MM.1S (cell line): ENCODE data around the gene ZNF556.
A peak's percentile ranks its signal among the peaks of the same experiment; 100 is the strongest.
"Not testable (repeated sequence)": the region's sequence is repeated elsewhere in the genome, so short reads cannot be mapped to it uniquely, and the experiment has no call there.

ENCODE experiments used
- DNase-seq: peaks from one replicate; pipeline ENCODE4 v3.0.0-alpha.2; 2015
- H2AFZ ChIP-seq: fragments of 300-600 bp; sonication (generic); 2 replicates; pipeline ENCODE4 v1.6.0; 2016; ENCODE audit warnings: antibody characterized with exemption, low read length
- H3F3A ChIP-seq: fragments of 300-600 bp; sonication (generic); 2 replicates; pipeline ENCODE4 v1.6.1; 2016; ENCODE audit warnings: mild to moderate bottlenecking, antibody characterized with exemption, low read length, moderate library complexity, mixed read lengths; ENCODE audit not compliant: insufficient read depth
- H3K27ac ChIP-seq: fragments of 300-600 bp; sonication (generic); 2 replicates; pipeline ENCODE4 v1.5.1; 2016; ENCODE audit warnings: mild to moderate bottlenecking, low read length
- H3K27me3 ChIP-seq: fragments of 300-600 bp; sonication (generic); replicated peaks from 2 replicates; pipeline ENCODE4 v1.6.0; 2016; ENCODE audit warnings: low read length; ENCODE audit not compliant: insufficient read depth
- H3K36me3 ChIP-seq: fragments of 300-600 bp; sonication (generic); replicated peaks from 2 replicates; pipeline ENCODE4 v1.6.1; 2016; ENCODE audit warnings: mild to moderate bottlenecking, low read length, mixed read lengths; ENCODE audit not compliant: insufficient read depth
- H3K4me1 ChIP-seq: fragments of 300-600 bp; sonication (generic); 2 replicates; pipeline ENCODE4 v1.6.1; 2016; ENCODE audit warnings: low read length, mixed read lengths
- H3K4me2 ChIP-seq: fragments of 300-600 bp; sonication (generic); 2 replicates; pipeline ENCODE4 v1.6.0; 2016; ENCODE audit warnings: low read depth, low read length
- H3K4me3 ChIP-seq: fragments of 300-600 bp; sonication (generic); 2 replicates; pipeline ENCODE4 v1.5.1; 2016; ENCODE audit warnings: low read length, mixed read lengths
- H3K79me2 ChIP-seq: fragments of 300-600 bp; sonication (generic); 2 replicates; pipeline ENCODE4 v1.6.1; 2016; ENCODE audit warnings: mixed run types, low read length, mixed read lengths
- H3K9ac ChIP-seq: fragments of 300-600 bp; sonication (generic); 2 replicates; pipeline ENCODE4 v1.6.1; 2016; ENCODE audit warnings: low read length, mixed read lengths
- H3K9me2 ChIP-seq: fragments of 300-600 bp; sonication (generic); replicated peaks from 2 replicates; pipeline ENCODE4 v1.6.1; 2016; ENCODE audit warnings: mild to moderate bottlenecking, low read length, mixed read lengths; ENCODE audit not compliant: insufficient read depth
- H3K9me3 ChIP-seq: fragments of 300-600 bp; sonication (generic); replicated peaks from 2 replicates; pipeline ENCODE4 v1.6.1; 2016; ENCODE audit warnings: mild to moderate bottlenecking, low read length, mixed read lengths; ENCODE audit not compliant: insufficient read depth
- H4K20me1 ChIP-seq: fragments of 300-600 bp; sonication (generic); 2 replicates; pipeline ENCODE4 v1.6.1; 2016; ENCODE audit warnings: mild to moderate bottlenecking, low read length, moderate library complexity, mixed read lengths; ENCODE audit not compliant: insufficient read depth
- CTCF ChIP-seq: fragments of 300-600 bp; sonication (generic); IDR thresholded peaks from 2 replicates; pipeline ENCODE4 v1.5.1; 2016; ENCODE audit warnings: antibody characterized with exemption, low read length, mixed read lengths
- EZH2 ChIP-seq: fragments of 300-600 bp; sonication (generic); optimal IDR thresholded peaks from 2 replicates; pipeline ENCODE3; 2017; ENCODE audit warnings: low read depth, mild to moderate bottlenecking, antibody characterized with exemption, low read length, mixed read lengths
- EZH2phosphoT487 ChIP-seq: fragments of 300-600 bp; sonication (generic); IDR thresholded peaks from 2 replicates; pipeline ENCODE4 v1.6.1; 2018; ENCODE audit warnings: antibody characterized with exemption, low read length

The ZNF556 gene

GRCh38 chr19:2865334-2866100, 1.6 kb upstream of the ZNF556 start:
- no peaks in the 10 kb centered on the region for H3K4me1 ChIP-seq
- no peak overlapping the region for H3K9ac ChIP-seq
- DNase-seq: no peak
- no peaks in the 10 kb centered on the region for H3K36me3 ChIP-seq
- no peak overlapping the region for H3K4me3 ChIP-seq
- H3K27me3 ChIP-seq: peaks cover 61% of the 10 kb centered on the region
- no peaks in the 10 kb centered on the region for H3K79me2 ChIP-seq
- no peak overlapping the region for H2AFZ ChIP-seq
- no peak for TF ChIP-seq CTCF
- TF ChIP-seq EZH2phosphoT487: no peak
- no peak for TF ChIP-seq EZH2
- H3K4me2 ChIP-seq: no peak overlapping the region
- no peak overlapping the region for H3K27ac ChIP-seq
- H3K9me3 ChIP-seq: no peaks in the 10 kb centered on the region
- H3K9me2 ChIP-seq: no peaks in the 10 kb centered on the region
- no peaks in the 10 kb centered on the region for H3F3A ChIP-seq
- H4K20me1 ChIP-seq: no peaks in the 10 kb centered on the region

GRCh38 chr19:2866495-2867024, 575 bp upstream of the ZNF556 start:
- no peaks in the 10 kb centered on the region for H3K9me3 ChIP-seq
- H2AFZ ChIP-seq: peak overlapping the region; percentile 33
- no peaks in the 10 kb centered on the region for H3K9me2 ChIP-seq
- no peaks in the 10 kb centered on the region for H3K36me3 ChIP-seq
- H3K9ac ChIP-seq: no peak overlapping the region
- DNase-seq: no peak
- H4K20me1 ChIP-seq: no peaks in the 10 kb centered on the region
- no peaks in the 10 kb centered on the region for H3F3A ChIP-seq
- H3K4me1 ChIP-seq: no peaks in the 10 kb centered on the region
- H3K4me2 ChIP-seq: peak overlapping the region; percentile 38; the same call in 1 of the 2 replicates
- H3K27me3 ChIP-seq: peaks cover 51% of the 10 kb centered on the region
- H3K27ac ChIP-seq: no peak overlapping the region
- no peak for TF ChIP-seq EZH2
- H3K4me3 ChIP-seq: peak overlapping the region; percentile 37
- H3K79me2 ChIP-seq: no peaks in the 10 kb centered on the region

GRCh38 chr19:2869618-2870017, 2.5 kb downstream of the ZNF556 start:
- Histone ChIP-seq H3F3A (no peaks in the 10 kb centered on the region), H3K9me3 (no peaks in the 10 kb centered on the region), H3K27me3 (peaks cover 38% of the 10 kb centered on the region), H2AFZ (no peak overlapping the region), H3K4me3 (no peak overlapping the region), H3K36me3 (no peaks in the 10 kb centered on the region), H3K79me2 (no peaks in the 10 kb centered on the region), H3K9ac (no peak overlapping the region), H3K4me2 (no peak overlapping the region), H3K4me1 (no peaks in the 10 kb centered on the region), H3K27ac (no peak overlapping the region), H3K9me2 (no peaks in the 10 kb centered on the region), H4K20me1 (no peaks in the 10 kb centered on the region)
- TF ChIP-seq EZH2phosphoT487 (no peak), CTCF (no peak), EZH2 (no peak)
- DNase-seq: no peak

GRCh38 chr19:2872175-2872574, 5.0 kb downstream of the ZNF556 start:
- H4K20me1 ChIP-seq, DNase-seq, H3K36me3 ChIP-seq, H3K27ac ChIP-seq, H3F3A ChIP-seq, H3K4me1 ChIP-seq, H3K9me3 ChIP-seq, H2AFZ ChIP-seq, H3K4me3 ChIP-seq, H3K9me2 ChIP-seq, H3K4me2 ChIP-seq, H3K79me2 ChIP-seq, H3K9ac ChIP-seq: not testable (repeated sequence)
- H3K27me3 ChIP-seq: peaks cover 26% of the 10 kb centered on the region; the same call in 1 of the 2 replicates
- peak; percentile 15 for TF ChIP-seq CTCF
